Left renal pelvis (tissue), 4 donors: ENCODE results near the gene SLN. TPM values are rescaled to one million over a fixed set of nuclear protein-coding genes. Genes with fewer than 3 reads are reported as not detected.
A peak's percentile ranks its signal among the peaks of the same experiment; 100 is the strongest.

ENCODE experiments used
- DNase-seq, 4 donors: peaks; one replicate each; pipeline ENCODE4 v3.0.0-alpha.2; 2013; ENCODE audit warnings: low read depth in 4 of 4, low spot score in 3 of 4
- polyA plus RNA-seq, 4 donors: library from polyadenylated mRNA; unstranded; fragments of 120-200 nt; gene quantifications; one replicate each; pipeline ENCODE4 v1.2.1, GENCODE V29; 2013; ENCODE audit not compliant: insufficient read length in 4 of 4

Gene SLN
- polyA plus RNA-seq, 4 donors: 0.24 to 0.92 (median 0.31) TPM; not detected in 1

- DNase-seq: no peak
These were observed 7.9 kb upstream of the SLN start for GRCh38 chr11:107719557-107720302.

- no peak for DNase-seq
These were observed 7.2 kb upstream of the SLN start for GRCh38 chr11:107719073-107719472.

- no peak for DNase-seq
These were observed 5.2 kb upstream of the SLN start for GRCh38 chr11:107716884-107717532.

- DNase-seq: no peak
These were observed 1.2 kb upstream of the SLN start for GRCh38 chr11:107713009-107713408.

- DNase-seq: no peak
These were observed 1.6 kb downstream of the SLN start for GRCh38 chr11:107710301-107710700.

GRCh38 chr11:107708792-107709191 lies 3.1 kb downstream of the SLN start:
- DNase-seq: no peak

- DNase-seq: no peak
These were observed 4.0 kb downstream of the SLN start for GRCh38 chr11:107707807-107708206.

- no peak for DNase-seq
These were observed 4.6 kb downstream of the SLN start for GRCh38 chr11:107707215-107707671.

- DNase-seq: no peak
These were observed 5.3 kb downstream of the SLN start for GRCh38 chr11:107706531-107706930.

GRCh38 chr11:107705027-107705426 lies 6.8 kb downstream of the SLN start:
- no peak for DNase-seq

GRCh38 chr11:107704451-107704850 lies 7.4 kb downstream of the SLN start:
- no peak for DNase-seq

GRCh38 chr11:107702723-107703122 lies 9.1 kb downstream of the SLN start:
- DNase-seq: no peak

GRCh38 chr11:107702109-107702660 lies 9.7 kb downstream of the SLN start:
- DNase-seq: no peak

- no peak for DNase-seq
These were observed 12.2 kb downstream of the SLN start for GRCh38 chr11:107699371-107700285.

GRCh38 chr11:107697291-107697690 lies 14.6 kb downstream of the SLN start:
- no peak for DNase-seq

- DNase-seq: no peak
These were observed 15.7 kb downstream of the SLN start for GRCh38 chr11:107696140-107696539.

GRCh38 chr11:107695446-107695845 lies 16.4 kb downstream of the SLN start:
- DNase-seq: no peak

GRCh38 chr11:107691000-107691750 lies 20.7 kb downstream of the SLN start:
- no peak for DNase-seq

GRCh38 chr11:107689317-107690202 lies 22.3 kb downstream of the SLN start:
- peak in 3 of 4 donors; percentile 10 to 36 (median 26) for DNase-seq
